Measurements from ENCODE around the gene LRRC8E. TPM values are rescaled to one million over a fixed set of nuclear protein-coding genes. Genes with fewer than 3 reads are reported as not detected.
"Not testable (repeated sequence)": the region's sequence is repeated elsewhere in the genome, so short reads cannot be mapped to it uniquely, and the experiment has no call there.

LRRC8E gene
- total and polyA plus RNA-seq, 10 of the 15 experiments (the other 5 are each of a cell fraction or from before 2014, with no cell fraction given), result 0.04 to 0.32 (median 0.25) TPM; not detected in 7

GRCh38 chr19:7858109-7858770 is 30.1 kb upstream of the LRRC8E start:
- H3K27me3 ChIP-seq (replicated peaks in 1 of 2; ENCODE audit: control insufficient read depth in 2 of 2, insufficient read depth in 2 of 2, low read length in 1 of 2), result peaks cover 0 to 8% of the 10 kb centered on the region in 2 experiments; a peak in 3 of 4 replicates
- no peak for DNase-seq (ENCODE audit: low read depth, low spot score)
- WGBS (ENCODE audit: insufficient coverage, insufficient replicate concordance, low lambda C conversion rate, missing lambda C conversion rate), result 33% methylated on average over 17 of the region's 29 CpGs
- TF ChIP-seq SIX5 (IDR thresholded peaks at IDR 0.05; ENCODE audit: low read depth, low read length, severe bottlenecking) (no peak), CUX1 (IDR thresholded peaks at IDR 0.05; ENCODE audit: insufficient replicate concordance, low read depth, low read length) (no peak), RELB (IDR thresholded peaks at IDR 0.05; ENCODE audit: low read depth) (no peak), ZNF687 (IDR thresholded peaks at IDR 0.05) (no peak)
- no peak overlapping the region for H3K27ac ChIP-seq (ENCODE audit: control insufficient read depth, insufficient read depth)
- H3K36me3 ChIP-seq (ENCODE audit: control insufficient read depth in 2 of 2, insufficient read depth in 2 of 2, low read length in 1 of 2), result no peaks in the 10 kb centered on the region
- H3K4me3 ChIP-seq, result no peak overlapping the region
- in situ Hi-C loops (cut with MboI) (no loop called here), intact Hi-C loops (cut with micrococcal nuclease; ENCODE audit: unreplicated experiment) (no loop called here)
- no peaks in the 10 kb centered on the region for H3K79me2 ChIP-seq (ENCODE audit: control insufficient read depth, insufficient read depth, low read length)
- CTCF ChIA-PET, result interaction anchor here (1.6 kb wide), 1 partner anchor 11 kb away, joined by 5 read pairs; no protein-coding TSS in a partner anchor
- POLR2A ChIA-PET, result no interaction called here
- H4K20me1 ChIP-seq (ENCODE audit: control insufficient read depth, insufficient read depth), result no peaks in the 10 kb centered on the region
- H3K4me2 ChIP-seq (ENCODE audit: control insufficient read depth, insufficient read depth), result no peak overlapping the region
- RAD21 ChIA-PET (ENCODE audit: unreplicated experiment), result no interaction called here
- no TSS peak for BruUV-seq (replicated peaks)
- H3K9me3 ChIP-seq (replicated peaks; ENCODE audit: control insufficient read depth, insufficient read depth, low read length), result no peaks in the 10 kb centered on the region; the same call in 2 of the 3 replicates
- H2AFZ ChIP-seq (ENCODE audit: control insufficient read depth, low read depth, low read length), result no peak overlapping the region
- FAIRE-seq, result no peak
- H3K9ac ChIP-seq (ENCODE audit: control insufficient read depth, insufficient read depth, low read length), result no peak overlapping the region
- ATAC-seq, result no peak
- H3K4me1 ChIP-seq (ENCODE audit: control insufficient read depth, insufficient read depth, low read length), result peaks cover 7% of the 10 kb centered on the region; the same call in 1 of the 2 replicates
- SMC1A ChIA-PET (ENCODE audit: uncharacterized antibody, unreplicated experiment), result no interaction called here

- SMC1A ChIA-PET (ENCODE audit: uncharacterized antibody, unreplicated experiment); H3K4me3 ChIP-seq; H3K36me3 ChIP-seq (ENCODE audit: control insufficient read depth in 2 of 2, insufficient read depth in 2 of 2, low read length in 1 of 2); in situ Hi-C loops (cut with MboI); H3K27ac ChIP-seq (ENCODE audit: control insufficient read depth, insufficient read depth); H4K20me1 ChIP-seq (ENCODE audit: control insufficient read depth, insufficient read depth); H3K4me1 ChIP-seq (ENCODE audit: control insufficient read depth, insufficient read depth, low read length); H3K4me2 ChIP-seq (ENCODE audit: control insufficient read depth, insufficient read depth); POLR2A ChIA-PET; ATAC-seq; RAD21 ChIA-PET (ENCODE audit: unreplicated experiment); intact Hi-C loops (cut with micrococcal nuclease; ENCODE audit: unreplicated experiment); H3K79me2 ChIP-seq (ENCODE audit: control insufficient read depth, insufficient read depth, low read length); FAIRE-seq; DNase-seq (ENCODE audit: low read depth, low spot score); H3K9me3 ChIP-seq (replicated peaks; ENCODE audit: control insufficient read depth, insufficient read depth, low read length); H3K9ac ChIP-seq (ENCODE audit: control insufficient read depth, insufficient read depth, low read length); H2AFZ ChIP-seq (ENCODE audit: control insufficient read depth, low read depth, low read length); BruUV-seq (replicated peaks): not testable (repeated sequence)
- peaks cover under 1 to 10% of the 10 kb centered on the region in 2 experiments; a peak in 3 of 4 replicates for H3K27me3 ChIP-seq (replicated peaks in 1 of 2; ENCODE audit: control insufficient read depth in 2 of 2, insufficient read depth in 2 of 2, low read length in 1 of 2)
- CTCF ChIA-PET, result interaction anchor here (0.6 to 1.6 kb wide), 2 partner anchors 10 to 23 kb away, joined by 3 to 5 read pairs; no protein-coding TSS in a partner anchor
- WGBS (ENCODE audit: insufficient coverage, insufficient replicate concordance, low lambda C conversion rate, missing lambda C conversion rate), result 84% methylated on average over 7 of the region's 8 CpGs
These were observed 29.2 kb upstream of the LRRC8E start for GRCh38 chr19:7859087-7859486.
